GM13977 (cell line): Measurements from ENCODE around the gene CACNA2D4.

ENCODE experiments used
- DNase-seq: peaks from one replicate; pipeline ENCODE4 v3.0.0; 2012; ENCODE audit warnings: low spot score
- in situ Hi-C: fragments of 300-500 bp; cut with MboI; formaldehyde crosslinking; loops from one replicate; pipeline ENCODE4 v1.12.0; 2022; ENCODE audit warnings: low sequenced_read_pairs, low pct_unique_long_range_greater_than_20kb, mixed read lengths, inconsistent platforms; ENCODE audit not compliant: unreplicated experiment
- TF ChIP-seq, protein P1 (sequence below): IDR thresholded peaks from 2 replicates; pipeline ENCODE4 v1.5.1; 2012; ENCODE audit warnings: mild to moderate bottlenecking, control low read depth; ENCODE audit not compliant: insufficient read depth; ENCODE audit errors: extremely low read depth, missing control alignments

The CACNA2D4 gene

DNA sequence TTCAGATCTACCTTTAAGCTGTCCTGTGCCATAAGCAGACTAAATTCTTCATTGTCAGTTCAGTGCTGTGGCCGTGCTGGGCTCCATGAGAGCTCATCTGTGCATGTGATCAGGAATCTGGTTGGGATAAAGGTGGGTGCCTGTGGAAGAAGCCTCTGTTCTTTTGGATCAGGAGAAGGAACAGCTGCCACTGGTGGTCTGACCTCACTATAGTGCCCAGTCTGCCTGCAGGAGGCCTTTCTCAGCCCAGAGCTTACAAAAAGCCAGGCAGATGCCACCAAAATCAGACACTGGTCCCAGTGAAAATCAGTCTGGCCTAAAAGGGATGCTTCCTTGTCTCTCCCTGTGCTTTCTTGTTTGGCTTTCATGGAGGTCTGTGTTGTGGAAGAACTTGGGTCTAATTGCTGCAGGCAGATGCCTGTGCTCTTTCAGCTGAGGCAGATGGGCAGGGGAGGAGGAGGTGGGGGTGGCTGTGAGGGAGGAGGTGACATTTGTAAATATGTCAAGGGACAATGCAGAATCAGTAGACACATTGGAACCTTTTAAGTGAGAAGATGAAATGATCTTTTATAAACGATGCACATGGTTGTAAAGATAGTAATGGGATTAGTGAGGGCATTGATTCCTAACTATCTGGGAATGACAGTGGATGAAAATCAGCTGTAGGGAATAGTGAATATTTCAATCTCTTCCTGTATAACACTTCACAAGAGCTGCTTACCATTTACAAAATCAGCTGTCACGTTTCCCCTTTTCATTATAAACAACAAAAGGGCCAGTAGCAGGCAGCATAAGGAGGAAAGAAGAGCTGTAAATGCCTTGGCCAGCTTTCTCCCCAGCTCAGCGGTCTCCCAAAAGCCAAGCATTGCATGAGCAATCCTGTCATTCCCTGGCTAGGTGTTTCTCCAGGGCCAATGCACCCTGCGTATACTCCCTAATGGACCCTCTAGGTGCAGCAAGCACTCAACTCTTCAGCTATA is 44.6 kb downstream of the CACNA2D4 start:
- in situ Hi-C loops: no loop called here
- no peak for DNase-seq
- TF ChIP-seq, protein P1, sequence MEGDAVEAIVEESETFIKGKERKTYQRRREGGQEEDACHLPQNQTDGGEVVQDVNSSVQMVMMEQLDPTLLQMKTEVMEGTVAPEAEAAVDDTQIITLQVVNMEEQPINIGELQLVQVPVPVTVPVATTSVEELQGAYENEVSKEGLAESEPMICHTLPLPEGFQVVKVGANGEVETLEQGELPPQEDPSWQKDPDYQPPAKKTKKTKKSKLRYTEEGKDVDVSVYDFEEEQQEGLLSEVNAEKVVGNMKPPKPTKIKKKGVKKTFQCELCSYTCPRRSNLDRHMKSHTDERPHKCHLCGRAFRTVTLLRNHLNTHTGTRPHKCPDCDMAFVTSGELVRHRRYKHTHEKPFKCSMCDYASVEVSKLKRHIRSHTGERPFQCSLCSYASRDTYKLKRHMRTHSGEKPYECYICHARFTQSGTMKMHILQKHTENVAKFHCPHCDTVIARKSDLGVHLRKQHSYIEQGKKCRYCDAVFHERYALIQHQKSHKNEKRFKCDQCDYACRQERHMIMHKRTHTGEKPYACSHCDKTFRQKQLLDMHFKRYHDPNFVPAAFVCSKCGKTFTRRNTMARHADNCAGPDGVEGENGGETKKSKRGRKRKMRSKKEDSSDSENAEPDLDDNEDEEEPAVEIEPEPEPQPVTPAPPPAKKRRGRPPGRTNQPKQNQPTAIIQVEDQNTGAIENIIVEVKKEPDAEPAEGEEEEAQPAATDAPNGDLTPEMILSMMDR: no peak

DNA sequence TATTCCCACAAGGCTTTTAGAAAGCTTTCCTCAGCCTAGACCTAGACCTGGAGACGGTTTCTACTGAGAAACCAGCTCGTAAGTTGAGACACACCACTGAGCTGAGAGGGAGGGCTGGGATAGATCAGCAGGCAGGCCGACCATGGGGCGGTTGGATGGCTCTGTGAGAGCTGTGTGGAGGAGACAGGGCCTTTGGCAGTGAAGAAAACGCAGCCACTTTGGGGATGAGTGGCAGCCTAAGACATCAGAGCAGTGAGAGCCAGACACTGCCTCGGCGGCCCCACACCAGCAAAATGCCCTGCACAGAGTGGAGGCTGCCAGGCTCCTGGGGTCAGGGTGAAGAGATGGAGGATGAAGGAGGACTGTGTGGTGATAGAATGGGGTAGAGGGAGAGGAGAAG is 46.0 kb downstream of the CACNA2D4 start:
- in situ Hi-C loops: no loop called here
- TF ChIP-seq, protein P1: no peak
- no peak for DNase-seq

GRCh38 chr12:1872001-1872400 is 46.5 kb downstream of the CACNA2D4 start:
- TF ChIP-seq, protein P1: no peak
- no peak for DNase-seq
- in situ Hi-C loops: no loop called here

GRCh38 chr12:1870998-1871917 is 47.2 kb downstream of the CACNA2D4 start:
- in situ Hi-C loops: no loop called here
- TF ChIP-seq, protein P1: no peak
- no peak for DNase-seq

DNA sequence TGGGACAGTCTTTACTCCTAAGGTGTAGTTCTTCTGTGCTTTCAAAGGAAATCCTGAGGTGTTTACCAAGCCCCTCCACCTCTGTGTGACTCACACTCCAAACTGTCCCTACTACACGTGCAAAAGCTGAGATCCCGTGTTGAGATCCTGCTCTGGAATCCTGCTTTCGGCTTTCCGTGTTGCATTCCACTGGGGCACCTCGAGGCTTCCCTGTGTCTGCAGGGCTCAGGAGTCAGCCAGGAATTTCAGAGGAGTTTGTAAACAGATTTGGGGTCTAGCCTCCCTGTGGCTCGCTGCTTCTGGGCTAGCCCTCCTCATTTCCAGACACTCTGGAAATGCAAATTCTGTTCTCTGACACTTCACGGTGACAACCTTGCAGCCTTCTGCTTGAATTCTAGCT is 48.4 kb downstream of the CACNA2D4 start:
- in situ Hi-C loops: no loop called here
- TF ChIP-seq, protein P1: no peak
- DNase-seq: no peak

GRCh38 chr12:1869145-1869544 is 49.3 kb downstream of the CACNA2D4 start:
- DNase-seq: no peak
- in situ Hi-C loops: no loop called here
- TF ChIP-seq, protein P1: no peak
